NCI-H1694 (cell line): ENCODE results near the gene ST8SIA5.
"Not testable (repeated sequence)": the region's sequence is repeated elsewhere in the genome, so short reads cannot be mapped to it uniquely, and the experiment has no call there.

Source experiments
- DNase-seq: peaks from one replicate; lab custom pipeline; 2025; lab: John Stamatoyannopoulos, UW

The ST8SIA5 gene, protein sequence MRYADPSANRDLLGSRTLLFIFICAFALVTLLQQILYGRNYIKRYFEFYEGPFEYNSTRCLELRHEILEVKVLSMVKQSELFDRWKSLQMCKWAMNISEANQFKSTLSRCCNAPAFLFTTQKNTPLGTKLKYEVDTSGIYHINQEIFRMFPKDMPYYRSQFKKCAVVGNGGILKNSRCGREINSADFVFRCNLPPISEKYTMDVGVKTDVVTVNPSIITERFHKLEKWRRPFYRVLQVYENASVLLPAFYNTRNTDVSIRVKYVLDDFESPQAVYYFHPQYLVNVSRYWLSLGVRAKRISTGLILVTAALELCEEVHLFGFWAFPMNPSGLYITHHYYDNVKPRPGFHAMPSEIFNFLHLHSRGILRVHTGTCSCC

DNA sequence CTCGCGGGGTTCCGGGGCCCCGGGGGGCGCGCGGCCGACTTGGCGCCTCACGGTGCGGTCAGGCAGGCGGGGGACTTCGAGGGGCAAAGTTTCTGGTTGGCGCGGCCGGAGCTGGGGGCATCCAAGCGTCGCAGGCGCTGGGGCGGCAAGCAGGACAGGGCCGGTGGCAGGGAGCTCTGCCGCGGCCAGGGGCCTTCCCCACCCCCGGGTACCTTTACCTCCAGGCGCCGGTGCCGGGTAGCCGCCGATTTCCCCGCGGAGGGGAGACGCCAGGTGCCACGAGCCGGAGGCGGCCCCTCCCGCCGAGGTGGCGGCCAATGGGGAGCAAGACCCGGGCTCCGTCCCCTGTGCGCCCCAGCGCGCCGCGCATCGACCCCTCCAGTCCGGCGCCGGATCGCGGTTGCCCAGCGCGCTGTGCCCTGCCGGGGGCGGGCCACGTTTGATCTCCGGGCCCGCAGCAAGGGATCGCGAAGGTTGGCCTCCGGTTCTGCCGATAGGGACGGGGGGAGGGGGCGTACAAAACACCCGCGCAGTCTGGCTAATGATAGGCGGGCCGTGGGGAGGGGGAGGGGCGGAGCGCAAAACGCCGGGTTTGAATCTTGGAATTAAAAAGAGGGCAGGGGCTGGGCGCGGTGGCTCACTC, at the start of gene ST8SIA5:
Gene ST8SIA5 (minus strand): TSS at position 495 of the 643 bp plus-strand sequence. CDS start 545 bp downstream, outside the sequence.
- no peak for DNase-seq

DNA sequence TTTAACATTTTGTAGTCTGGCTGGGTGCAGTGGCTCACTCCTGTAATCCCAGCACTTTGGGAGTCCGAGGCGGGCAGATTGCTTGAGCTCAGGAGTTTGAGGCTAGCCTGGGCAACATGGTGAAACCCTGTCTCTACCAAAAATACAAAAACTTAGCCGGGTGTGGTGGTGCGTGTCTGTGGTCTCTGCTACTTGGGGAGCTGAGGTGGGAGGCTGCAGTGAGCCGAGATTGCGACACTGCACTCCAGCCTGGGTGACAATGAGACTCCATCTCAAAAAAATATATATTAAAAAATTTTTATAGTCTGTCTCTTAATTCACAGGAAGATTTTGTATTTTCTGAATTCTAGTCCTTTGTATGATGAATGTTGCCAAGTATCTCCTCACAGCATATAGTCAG, 39.1 kb upstream of the ST8SIA5 start:
- not testable (repeated sequence) for DNase-seq

DNA sequence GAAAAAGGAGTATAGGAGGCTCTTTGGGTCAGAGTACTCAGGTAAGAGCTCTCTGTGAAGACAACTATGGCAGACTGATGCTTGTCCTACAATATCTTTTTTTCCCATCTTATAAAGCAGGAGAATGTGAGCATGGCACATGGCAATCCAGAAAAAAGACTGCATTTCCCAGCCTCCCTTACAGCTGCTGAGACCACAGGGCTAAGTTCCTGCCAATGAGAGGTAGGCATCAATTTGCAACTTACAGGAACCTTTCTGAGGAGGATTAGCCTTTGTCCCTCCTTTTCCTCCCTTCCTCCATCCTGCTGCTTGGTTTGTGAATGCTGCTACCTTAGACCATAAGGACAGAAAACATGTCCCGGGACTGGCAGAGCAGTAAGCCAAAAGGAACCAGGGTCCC, 37.8 kb upstream of the ST8SIA5 start:
- no peak for DNase-seq

DNA sequence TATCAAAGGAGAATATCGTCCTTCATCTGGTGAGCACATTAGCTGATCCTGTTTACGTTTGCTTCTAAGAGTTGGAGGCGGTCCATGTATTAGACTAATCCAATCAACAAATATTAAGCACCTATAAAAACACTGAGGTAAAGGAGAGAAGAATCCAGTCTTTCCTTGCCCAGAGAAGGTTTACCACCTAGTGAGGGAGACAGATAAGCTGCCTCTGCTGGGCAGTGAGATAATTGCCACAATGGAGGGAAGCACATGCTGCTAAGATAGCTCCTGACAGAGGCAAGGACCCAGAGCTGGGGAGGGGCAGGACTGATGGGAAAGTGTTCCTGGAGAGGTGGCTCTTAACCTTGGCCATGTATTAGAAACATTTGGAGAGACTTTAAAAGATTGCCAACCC, 36.7 kb upstream of the ST8SIA5 start:
- DNase-seq: no peak

DNA sequence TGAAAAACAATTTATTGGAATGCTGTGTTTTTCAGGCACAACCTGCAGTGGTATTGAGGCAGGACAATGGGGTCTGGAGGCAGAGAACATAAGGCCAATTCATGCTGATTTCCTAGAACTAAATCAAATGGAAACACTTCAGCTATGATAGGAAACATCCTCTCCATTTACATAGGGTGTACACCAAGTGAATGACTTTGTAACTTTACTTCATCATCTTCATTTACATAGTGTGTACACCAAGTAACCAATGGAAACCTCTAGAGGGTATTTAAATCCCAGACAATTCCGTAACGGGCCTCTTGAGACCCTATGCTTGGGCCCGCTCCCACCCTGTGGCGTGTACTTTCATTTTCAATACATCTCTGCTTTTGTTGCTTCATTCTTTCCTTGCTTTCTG, 32.2 kb upstream of the ST8SIA5 start:
- no peak for DNase-seq

DNA sequence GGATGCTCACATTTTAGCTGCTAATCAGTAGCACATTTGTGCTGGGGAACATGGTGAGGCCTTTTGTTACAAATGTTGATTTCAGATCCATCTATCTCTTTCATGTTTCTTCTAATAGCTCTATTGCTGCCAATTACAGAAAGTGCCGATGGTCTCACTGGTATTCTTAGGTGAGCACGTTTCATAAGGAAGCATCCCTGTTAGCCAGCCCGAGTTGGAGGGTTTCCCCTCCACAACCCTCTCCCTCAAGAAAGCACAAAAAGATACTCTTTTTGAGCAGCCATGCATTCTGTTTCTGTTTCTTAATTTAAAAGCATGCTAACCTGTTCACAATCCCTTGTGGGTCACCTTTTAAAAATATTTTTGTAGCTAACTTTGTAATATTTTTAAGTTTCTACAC, 30.8 kb upstream of the ST8SIA5 start:
- DNase-seq: no peak

DNA sequence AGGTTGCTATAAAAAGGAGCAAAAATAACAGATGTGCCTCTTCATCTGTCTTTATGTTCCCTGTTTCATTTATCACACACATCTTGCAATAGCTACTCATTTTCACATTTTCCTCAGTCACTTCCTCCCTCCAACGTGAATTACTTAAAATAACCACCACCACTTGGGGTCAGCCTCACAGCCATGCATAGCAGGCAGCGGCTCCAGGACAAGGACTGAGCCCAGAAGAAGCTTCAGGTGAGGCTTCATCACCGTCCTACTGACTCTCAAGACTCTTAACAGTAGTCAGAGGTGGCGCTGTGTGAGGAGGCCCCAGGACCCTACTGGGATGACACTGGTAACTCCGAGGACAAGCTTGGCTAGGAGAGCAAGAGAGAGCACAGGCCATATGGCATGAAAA, 15.5 kb upstream of the ST8SIA5 start:
- DNase-seq: no peak

DNA sequence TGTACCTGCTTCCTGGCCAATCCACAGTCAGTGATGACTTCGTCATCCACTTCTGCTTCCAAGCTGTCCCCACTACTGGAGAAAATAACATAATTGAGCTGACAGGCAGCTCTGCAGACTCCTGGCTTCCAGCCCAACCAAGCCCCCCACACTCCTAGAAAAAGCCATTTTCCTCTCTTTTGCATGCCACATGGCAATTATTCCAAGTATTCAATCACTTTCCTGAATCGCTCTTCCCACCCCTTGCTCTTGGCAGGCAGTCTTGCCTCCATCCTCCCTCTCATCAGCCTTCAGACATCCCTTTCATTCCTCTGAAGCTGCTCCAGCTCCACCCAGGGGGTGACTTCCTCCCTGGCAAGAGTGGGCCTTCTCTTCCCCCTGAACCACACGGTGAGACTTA, 14.3 kb upstream of the ST8SIA5 start:
- peak; percentile 44 for DNase-seq

DNA sequence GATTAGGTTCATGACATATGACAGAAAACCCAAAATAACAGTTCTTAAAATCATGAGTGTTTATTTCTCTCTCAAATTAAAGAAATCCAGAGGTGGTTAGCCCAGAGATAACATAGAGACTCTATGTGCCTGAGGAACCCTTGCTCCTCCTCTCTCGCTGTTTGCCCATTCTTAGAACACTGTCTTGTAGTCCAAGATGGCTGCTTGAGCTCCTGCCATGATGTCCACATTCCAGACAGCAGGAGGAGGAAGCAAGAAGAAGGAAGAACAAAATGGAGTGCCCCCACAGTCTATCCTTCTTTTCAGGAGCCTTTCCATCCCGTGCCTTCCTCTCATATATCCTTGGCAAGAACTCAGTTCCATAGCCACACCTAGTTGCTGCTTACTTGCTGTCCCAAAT, 13.9 kb upstream of the ST8SIA5 start:
- no peak for DNase-seq

DNA sequence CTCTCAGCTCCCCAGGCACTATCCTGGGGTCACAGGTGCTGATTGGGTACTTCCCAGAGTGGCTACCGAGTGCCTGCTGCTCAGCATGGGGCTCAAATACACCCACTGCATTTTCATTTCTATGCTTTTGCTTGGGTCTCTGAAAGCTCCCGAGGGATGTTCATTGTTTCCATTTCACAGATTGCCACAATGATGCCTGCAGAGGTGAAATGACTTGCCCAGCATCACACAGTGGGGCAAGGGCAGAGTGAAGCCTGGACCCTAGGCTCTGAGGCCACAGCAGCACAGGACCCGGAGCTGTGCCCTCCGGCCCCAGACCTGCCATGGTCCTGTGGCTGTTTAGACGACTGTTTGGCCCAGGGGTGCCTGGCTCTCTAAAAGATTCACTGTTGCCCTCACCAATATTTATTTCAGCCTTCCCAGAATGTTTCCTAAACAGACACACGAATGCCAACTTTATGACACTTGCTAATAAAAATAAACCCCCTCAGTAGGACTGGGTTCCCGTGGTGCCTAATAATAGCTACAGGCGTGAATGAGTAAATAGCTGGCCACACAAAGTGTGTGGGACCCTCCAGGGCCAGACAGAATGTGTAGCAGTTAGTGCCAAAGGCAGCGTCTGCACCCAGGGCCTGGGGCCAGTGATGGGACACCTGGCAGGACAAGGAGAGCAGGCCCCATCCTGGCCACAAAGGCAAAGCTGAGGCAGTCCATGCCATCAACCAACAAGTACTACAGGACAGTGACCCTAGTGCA, 11.5 kb upstream of the ST8SIA5 start:
- no peak for DNase-seq

DNA sequence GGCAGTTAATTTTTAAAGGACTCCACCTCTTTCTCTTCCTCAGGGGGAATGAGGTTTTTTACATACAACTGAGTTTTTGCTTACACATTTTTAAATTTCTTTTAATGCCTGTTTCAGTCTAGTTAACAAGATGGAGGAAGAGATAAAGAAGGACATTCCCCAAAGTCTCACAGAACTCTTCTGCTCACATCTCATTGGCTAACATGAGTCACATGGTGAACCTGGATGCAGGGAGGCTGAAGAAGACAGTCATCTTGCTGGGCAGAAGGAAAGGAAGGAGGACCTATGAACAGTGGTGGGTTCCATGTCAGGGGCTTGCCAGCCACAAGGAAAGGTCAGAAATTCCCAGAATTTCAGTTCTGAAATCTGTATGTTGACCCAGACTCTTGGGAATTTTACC, 10.4 kb upstream of the ST8SIA5 start:
- DNase-seq: no peak

DNA sequence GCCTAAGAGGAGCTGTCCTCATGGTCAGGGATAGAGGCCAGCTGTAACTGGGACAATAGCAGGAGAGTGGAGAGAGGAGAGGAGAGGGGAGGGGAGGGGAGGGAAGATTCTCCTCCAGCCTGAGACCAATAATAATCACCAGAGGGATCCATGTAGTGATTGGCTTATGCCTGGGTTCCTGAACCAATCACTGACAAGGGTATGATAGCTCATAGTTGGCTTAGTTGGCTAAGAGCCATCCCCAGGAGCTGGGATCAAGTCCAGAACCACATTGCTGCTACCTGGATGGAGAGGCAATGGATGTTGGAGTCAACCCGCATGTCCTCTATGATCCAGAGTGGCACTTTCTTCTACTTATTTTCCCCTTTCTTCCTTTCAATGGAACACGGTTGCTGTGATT, 7.7 kb upstream of the ST8SIA5 start:
- no peak for DNase-seq

DNA sequence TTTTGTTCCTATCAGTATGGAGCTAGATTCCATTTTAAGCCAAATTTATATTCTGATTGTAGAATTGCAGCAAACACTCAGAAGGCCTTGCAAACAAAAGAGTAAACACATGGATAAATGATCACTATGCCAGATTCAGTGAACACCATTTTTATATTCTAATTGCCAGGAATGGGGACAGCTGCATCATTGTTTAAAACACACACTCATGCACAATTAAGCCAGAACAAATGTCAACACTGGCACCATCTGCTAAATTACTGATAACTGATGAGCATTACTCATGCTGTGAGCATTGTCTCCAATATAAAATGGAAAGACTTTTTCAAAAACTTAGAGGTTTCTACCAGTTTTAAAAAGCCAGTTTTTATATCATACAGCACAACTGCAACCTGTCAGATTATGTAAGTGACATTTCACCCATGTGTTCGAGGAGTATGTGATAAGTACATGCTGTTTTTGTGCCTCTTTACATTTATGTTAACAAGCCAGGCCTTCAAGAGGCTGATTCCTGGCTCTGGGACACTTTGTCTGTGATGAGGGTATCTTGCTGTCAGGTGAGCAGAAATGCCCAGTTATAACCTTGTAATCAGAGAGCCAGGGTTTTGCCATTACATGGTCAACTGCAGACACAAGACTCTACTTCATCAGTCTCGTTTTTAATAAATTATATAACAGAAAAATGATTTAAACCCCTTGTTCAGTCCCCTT, 4.4 kb upstream of the ST8SIA5 start:
- DNase-seq: peak; percentile 91

DNA sequence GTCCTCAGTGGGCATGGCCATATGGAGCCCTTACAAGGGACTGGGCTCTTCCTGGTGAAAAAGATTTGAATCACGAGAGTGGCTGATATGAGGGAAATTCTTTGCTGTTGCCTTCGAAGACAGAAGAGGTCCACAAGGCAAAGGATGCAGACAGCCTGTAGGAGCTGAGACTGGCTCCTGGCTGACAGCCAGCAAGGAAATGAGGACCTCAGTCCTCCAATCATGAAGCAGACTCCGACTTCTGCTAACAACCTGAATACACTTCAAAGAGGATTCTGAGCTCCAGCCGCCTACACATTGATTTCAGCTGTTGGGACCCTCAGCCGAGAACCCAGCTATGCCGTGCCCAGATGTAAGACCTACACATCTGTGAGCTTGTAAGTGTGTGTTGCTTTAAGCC, 3.0 kb upstream of the ST8SIA5 start:
- DNase-seq: no peak

DNA sequence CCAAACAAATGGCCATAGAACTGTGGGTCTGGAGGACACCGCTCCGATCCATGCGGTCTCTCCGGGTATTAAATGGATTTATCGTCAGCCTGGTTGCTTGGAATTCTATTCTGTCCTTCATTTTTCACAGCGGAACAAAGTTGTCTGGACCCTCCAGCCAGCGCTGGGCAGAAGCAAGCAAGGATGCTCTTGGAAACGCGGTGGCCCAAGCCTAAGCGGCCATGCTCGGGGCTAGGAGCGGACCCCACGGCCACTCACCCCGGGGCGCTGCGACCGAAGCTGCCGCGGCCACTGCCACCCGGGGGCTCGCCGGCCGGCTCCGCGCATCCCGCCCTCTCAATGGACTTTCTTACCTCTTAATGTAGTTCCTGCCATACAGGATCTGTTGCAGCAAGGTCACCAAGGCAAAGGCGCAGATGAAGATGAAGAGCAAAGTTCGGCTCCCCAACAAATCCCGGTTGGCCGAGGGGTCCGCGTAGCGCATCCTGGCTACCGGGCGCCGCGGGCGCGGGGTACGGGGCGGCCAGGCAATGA, 761 bp downstream of the ST8SIA5 start:
- no peak for DNase-seq

DNA sequence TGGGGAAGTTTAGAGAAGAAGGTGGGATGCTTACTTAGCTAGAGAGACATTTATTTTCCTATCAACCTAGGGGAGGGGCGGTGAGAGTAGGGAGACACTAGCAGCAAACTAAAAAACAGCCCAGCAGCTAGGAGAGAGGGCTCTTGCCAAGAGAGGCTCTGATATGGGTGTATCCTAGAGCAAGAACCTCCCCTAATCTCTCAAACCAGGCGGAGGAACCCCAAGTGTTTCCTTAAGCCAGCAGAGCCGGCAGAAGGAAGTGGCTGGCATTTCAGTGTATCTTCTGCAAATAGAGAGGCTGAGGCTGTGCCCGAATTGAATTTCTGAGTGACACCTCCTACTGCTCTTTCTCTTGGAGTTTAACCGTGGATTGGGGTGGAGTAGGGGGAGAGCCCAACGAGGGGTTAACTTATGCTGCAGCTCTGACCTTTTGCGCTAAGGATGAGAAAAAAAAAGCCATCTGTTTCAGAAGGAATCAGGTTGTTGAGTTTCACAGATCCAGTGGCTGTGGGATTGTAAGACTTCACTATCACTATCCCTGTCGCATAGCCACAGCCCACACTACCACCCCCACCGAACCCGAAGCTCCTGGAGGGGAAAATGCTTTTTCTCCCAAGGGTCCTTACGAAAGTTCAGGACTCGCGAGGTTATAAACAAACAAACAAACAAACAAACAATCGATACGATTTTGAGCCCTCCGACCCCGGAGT, 1.4 kb downstream of the ST8SIA5 start:
- DNase-seq: no peak

DNA sequence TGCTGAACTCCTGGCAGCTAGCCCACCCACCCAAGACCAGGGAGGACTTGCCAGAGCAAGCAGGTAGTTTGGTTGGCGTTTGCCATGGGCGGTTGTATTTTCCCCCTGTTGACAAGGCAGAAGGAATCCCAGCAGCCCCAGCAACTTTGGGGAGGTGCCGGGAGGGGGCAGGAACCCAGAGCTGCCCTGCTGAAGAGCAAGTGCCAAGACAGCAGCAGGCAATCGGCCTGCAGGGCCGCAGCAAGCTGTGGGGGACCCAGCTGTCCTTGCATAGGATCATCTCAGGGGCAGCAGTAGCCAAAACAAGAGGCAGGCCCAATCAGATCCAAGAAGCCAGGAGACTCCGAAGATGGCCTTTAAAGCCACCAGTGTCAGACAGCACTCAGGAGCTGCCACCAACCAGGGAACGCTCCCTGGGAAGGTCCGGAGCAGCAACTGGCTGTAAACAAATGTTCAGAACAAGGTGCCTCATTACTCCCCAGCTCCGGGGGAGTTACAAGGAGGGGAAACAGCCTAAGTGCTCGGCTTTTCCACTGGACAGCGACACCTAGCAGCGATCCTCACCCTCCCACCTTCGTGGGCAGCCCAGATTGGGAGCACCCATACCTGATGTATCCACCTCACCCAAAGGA, 2.1 kb downstream of the ST8SIA5 start:
- DNase-seq: no peak

DNA sequence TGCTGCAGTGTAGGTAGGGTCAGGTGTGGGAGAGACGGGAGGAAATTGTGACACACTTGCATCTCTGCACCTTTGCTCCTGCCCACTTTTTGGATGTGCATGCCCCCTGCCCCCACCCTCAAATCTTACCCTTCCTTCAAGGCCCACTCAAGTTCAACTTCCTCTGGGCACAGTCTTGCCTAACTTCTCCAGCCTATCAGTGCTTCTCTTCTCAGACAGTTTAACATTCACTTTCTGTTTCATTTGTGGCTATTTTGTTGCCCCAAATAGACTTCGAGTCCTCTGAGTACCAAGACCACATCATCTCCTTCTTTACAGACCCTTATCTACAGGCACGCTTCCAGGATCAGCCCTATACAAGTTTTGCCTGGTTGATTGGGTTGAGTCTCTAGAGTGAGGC, 2.7 kb downstream of the ST8SIA5 start:
- DNase-seq: no peak

DNA sequence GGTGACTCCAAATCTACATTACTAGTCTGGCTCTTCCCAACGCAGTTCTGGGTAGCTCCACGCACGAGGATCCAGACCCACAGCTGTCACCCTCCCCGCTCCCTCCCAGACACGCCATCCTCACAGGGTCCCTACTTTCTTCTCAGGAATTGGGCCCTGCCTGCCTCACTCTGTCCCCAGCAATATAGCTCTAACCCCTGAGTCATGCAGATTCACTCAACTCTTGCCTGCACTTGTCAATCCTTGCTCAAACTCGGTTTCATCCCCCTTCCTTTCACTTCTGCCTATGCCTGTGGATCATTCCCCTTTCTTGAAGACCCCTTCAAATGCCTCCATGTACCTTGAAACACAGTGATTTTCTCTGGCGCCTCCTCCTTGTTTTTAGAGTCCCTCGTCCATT, 5.0 kb downstream of the ST8SIA5 start:
- no peak for DNase-seq

DNA sequence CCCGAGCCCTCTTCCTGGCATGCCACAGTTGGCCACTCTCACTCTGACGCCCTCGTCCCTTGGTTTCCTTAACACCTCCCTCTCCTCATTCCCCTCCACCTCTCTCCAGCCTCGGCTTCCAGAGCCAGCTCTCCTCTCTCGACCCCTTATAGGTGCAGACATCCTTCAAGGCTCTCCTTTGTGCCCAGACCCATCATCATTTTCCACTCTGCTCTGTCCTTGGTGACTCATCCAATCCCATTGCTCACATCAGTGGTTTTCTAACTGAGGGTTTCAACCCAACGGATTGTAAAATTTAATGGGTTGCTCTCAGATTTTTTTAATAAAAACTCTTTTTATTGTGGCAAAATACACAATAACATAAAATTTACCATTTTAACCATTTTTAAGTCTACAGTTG, 6.2 kb downstream of the ST8SIA5 start:
- no peak for DNase-seq

DNA sequence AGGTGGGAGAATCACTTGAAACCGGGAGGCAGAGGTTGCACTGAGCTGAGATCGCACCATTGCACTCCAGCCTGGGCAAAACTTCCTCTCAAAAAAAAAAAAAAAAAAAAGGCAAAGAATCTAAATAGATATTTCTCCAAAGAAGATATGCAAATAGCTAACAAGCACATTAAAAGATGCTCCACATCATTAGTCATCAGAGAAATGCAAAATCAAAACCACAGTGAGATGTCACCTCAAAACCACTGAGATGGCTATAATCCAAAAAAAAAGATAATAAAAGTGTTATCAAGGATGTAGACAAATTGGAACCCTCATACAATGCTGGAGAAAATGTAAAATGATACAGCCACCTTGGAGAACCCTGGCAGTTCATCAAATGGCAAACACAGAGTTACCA, 8.4 kb downstream of the ST8SIA5 start:
- no peak for DNase-seq
